ENCODE measurements around the gene NPAS3.

DNA sequence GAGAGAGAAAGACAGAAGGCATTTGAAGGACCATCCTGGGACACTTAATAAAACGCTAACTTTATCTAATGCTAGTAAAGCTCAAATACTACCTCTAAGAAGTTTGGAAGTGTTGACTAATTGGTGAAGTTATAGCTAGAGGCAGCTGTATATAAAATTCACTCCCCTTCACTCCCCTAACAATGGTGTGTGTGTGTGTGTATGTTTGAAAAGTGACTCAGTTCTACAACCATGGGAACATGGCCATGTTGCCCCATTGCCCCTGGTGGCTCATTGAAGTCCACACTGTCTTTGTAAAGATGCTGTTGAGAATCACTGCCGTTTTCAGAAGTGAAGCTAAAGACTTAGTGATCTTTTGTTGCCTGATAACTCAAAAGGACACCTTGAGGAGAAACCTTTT, 262.4 kb downstream of the NPAS3 start:
- TF ChIP-seq GATA2 (IDR thresholded peaks at IDR 0.05; ENCODE audit: low read depth, low read length) (no peak), GATA3 (IDR thresholded peaks at IDR 0.05; ENCODE audit: low read depth, low read length) (no peak)
